ENCODE data around the gene CLSTN2. TPM values are rescaled to one million over a fixed set of nuclear protein-coding genes. Genes with fewer than 3 reads are reported as not detected.

Gene CLSTN2
- total and polyA plus RNA-seq, 10 donors = 0.02 to 0.22 (median 0.13) TPM; not detected in 1

DNA sequence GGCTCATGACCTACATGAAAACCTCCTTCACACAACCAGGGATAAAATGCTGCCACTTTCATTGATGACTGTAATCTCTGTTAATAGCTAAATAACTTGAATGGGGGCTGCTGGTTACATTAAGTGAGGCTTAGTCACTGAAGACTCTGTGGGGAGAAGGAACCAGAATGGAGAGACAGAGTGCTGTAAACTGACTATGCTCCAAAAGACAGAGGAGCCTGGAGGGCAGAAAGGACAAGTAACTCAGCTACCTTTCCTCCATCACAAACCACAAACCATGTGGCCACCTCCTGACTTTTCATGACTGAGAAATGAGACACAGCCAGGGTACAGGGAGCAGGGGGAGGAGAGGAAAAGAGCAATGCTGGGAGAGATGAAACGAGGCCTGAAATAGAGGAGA, 645.8 kb downstream of the CLSTN2 start:
- TF ChIP-seq POLR2AphosphoS5 (IDR thresholded peaks at IDR 0.05) = no peak
- no peak for TF ChIP-seq POLR2A (IDR thresholded peaks at IDR 0.05)
- TF ChIP-seq, protein P1, sequence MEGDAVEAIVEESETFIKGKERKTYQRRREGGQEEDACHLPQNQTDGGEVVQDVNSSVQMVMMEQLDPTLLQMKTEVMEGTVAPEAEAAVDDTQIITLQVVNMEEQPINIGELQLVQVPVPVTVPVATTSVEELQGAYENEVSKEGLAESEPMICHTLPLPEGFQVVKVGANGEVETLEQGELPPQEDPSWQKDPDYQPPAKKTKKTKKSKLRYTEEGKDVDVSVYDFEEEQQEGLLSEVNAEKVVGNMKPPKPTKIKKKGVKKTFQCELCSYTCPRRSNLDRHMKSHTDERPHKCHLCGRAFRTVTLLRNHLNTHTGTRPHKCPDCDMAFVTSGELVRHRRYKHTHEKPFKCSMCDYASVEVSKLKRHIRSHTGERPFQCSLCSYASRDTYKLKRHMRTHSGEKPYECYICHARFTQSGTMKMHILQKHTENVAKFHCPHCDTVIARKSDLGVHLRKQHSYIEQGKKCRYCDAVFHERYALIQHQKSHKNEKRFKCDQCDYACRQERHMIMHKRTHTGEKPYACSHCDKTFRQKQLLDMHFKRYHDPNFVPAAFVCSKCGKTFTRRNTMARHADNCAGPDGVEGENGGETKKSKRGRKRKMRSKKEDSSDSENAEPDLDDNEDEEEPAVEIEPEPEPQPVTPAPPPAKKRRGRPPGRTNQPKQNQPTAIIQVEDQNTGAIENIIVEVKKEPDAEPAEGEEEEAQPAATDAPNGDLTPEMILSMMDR (IDR thresholded peaks at IDR 0.05 in 8 of 11, conservative IDR thresholded peaks at IDR 0.05 in 3 of 11) = no peak
- Histone ChIP-seq H3K4me1 (no peaks in the 10 kb centered on the region), H3K4me3 (no peak overlapping the region), H3K9me3 (no peaks in the 10 kb centered on the region), H3K27ac (no peak overlapping the region), H3K27me3 (replicated peaks in 1 of 7) (peaks cover 0 to under 1% (median 0%) of the 10 kb centered on the region in 7 donors), H3K36me3 (no peaks in the 10 kb centered on the region)
- no peak for DNase-seq
- 47 to 59% (median 57%) methylated on average over 1 of the region's 1 CpG for WGBS, 5 donors
- intact Hi-C loops (cut with DNase I; ENCODE audit: low total_unique reads) = no loop called here

DNA sequence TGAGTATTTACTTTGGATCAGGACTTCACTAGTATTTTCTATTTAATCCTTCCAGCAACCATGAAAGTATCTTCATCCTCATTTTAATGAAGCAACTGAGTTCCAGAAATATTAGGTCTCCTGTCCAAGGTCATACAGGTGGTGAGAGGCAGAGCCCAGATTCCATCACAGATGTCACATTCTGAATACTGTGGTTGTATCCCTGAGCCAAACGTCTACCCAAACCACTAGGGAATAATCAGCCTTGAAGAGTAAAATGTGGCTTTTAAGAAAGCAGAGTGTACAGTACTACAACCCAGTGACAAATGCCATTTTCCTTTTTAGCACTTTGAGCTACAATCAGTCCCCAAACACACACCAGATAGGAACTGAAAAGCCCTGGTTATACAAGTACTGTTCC, 649.6 kb downstream of the CLSTN2 start:
- no peak for DNase-seq
- Histone ChIP-seq H3K27me3 (replicated peaks in 1 of 7) (peaks cover 0 to 11% (median 0%) of the 10 kb centered on the region in 7 donors), H3K4me3 (no peak overlapping the region), H3K36me3 (no peaks in the 10 kb centered on the region), H3K9me3 (peaks cover 0 to 2% (median 0%) of the 10 kb centered on the region in 8 donors), H3K27ac (no peak overlapping the region), H3K4me1 (no peaks in the 10 kb centered on the region)
- 17 to 70% (median 41%) methylated on average over 1 of the region's 1 CpG for WGBS, 5 donors
- no peak for TF ChIP-seq POLR2AphosphoS5 (IDR thresholded peaks at IDR 0.05)
- TF ChIP-seq, protein P1 (IDR thresholded peaks at IDR 0.05 in 8 of 11, conservative IDR thresholded peaks at IDR 0.05 in 3 of 11) = no peak
- TF ChIP-seq POLR2A (IDR thresholded peaks at IDR 0.05) = no peak
- intact Hi-C loops (cut with DNase I; ENCODE audit: low total_unique reads) = no loop called here

DNA sequence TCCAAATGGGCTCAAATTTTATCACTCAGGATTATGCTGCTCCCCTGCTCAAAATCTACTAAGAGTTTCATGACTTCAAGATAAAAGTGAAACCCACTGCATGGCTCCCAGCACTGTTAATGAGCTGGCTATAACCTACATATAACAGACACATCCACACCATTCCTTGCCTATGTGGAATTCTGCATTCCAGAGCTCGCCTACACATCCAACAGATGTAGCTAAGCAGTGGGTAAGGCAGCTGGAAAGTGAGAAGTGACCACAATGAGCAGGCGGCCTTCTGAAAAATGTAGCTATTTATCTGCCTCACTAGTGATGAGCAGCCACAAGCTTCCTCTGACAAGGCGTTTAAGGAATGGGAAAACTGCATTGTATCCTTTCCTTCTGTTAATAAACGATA, 650.8 kb downstream of the CLSTN2 start:
- DNase-seq = no peak
- H3K4me3 ChIP-seq = no peak overlapping the region
- no peaks in the 10 kb centered on the region for H3K4me1 ChIP-seq
- 66 to 73% (median 68%) methylated on average over 4 of the region's 4 CpGs for WGBS, 5 donors
- intact Hi-C loops (cut with DNase I; ENCODE audit: low total_unique reads) = no loop called here
- no peak overlapping the region for H3K27ac ChIP-seq
- H3K9me3 ChIP-seq = peaks cover 0 to 9% (median 0%) of the 10 kb centered on the region in 8 donors
- H3K36me3 ChIP-seq = no peaks in the 10 kb centered on the region
- TF ChIP-seq, protein P1 (IDR thresholded peaks at IDR 0.05 in 8 of 11, conservative IDR thresholded peaks at IDR 0.05 in 3 of 11) = no peak
- TF ChIP-seq POLR2A (IDR thresholded peaks at IDR 0.05) (no peak), POLR2AphosphoS5 (IDR thresholded peaks at IDR 0.05) (no peak)
- peaks cover 0 to 11% (median 0%) of the 10 kb centered on the region in 7 donors for H3K27me3 ChIP-seq (replicated peaks in 1 of 7)

- Histone ChIP-seq H3K27me3 (replicated peaks in 1 of 7) (peaks cover 0 to 11% (median 0%) of the 10 kb centered on the region in 7 donors), H3K36me3 (no peaks in the 10 kb centered on the region), H3K27ac (no peak overlapping the region), H3K9me3 (peaks cover 0 to 9% (median 0%) of the 10 kb centered on the region in 8 donors), H3K4me3 (no peak overlapping the region), H3K4me1 (no peaks in the 10 kb centered on the region)
- no peak for DNase-seq
- TF ChIP-seq, protein P1 (IDR thresholded peaks at IDR 0.05 in 8 of 11, conservative IDR thresholded peaks at IDR 0.05 in 3 of 11) = no peak
- TF ChIP-seq POLR2AphosphoS5 (IDR thresholded peaks at IDR 0.05) = no peak
- no peak for TF ChIP-seq POLR2A (IDR thresholded peaks at IDR 0.05)
- 70 to 78% (median 76%) methylated on average over 4 of the region's 4 CpGs for WGBS, 5 donors
- intact Hi-C loops (cut with DNase I; ENCODE audit: low total_unique reads) = no loop called here
Measured at GRCh38 chr3:140586311-140586710, 651.3 kb downstream of the CLSTN2 start.
